IMR-90 (cell line): ENCODE results near the gene TAF4B. TPM values are rescaled to one million over a fixed set of nuclear protein-coding genes. Genes with fewer than 3 reads are reported as not detected.

ENCODE experiments used
- ATAC-seq: fragments of 200-7000 bp; cut with Tn5 transposase; 2 replicates; pipeline ENCODE4 v1.9.1; 2020; ENCODE audit warnings: low read depth, mild to moderate bottlenecking, moderate library complexity
- BruUV-seq: library from RNA; stranded (reverse); fragments of 400-500 nt; replicated peaks from 2 replicates; lab custom pipeline; 2021; lab: Mats Ljungman, UMichigan
- CTCF ChIA-PET: fragments of 300-600 bp; formaldehyde crosslinking; extraction: SDS; loops from one replicate; lab custom pipeline; 2021; ENCODE audit warnings: antibody characterized with exemption; lab: Yijun Ruan, JAX
- POLR2A ChIA-PET: fragments of 300-600 bp; sonication (Branson Sonifier 250); formaldehyde crosslinking; loops from one replicate; lab custom pipeline; 2022; ENCODE audit warnings: antibody characterized with exemption; ENCODE audit not compliant: unreplicated experiment; lab: Charles Lee
- DNase-seq: peaks from one replicate; pipeline ENCODE4 v3.0.0; 2013
- H2AFZ ChIP-seq: replicated peaks from 2 replicates; pipeline ENCODE3; 2013; ENCODE audit warnings: low read length, mild to moderate bottlenecking; ENCODE audit not compliant: poor library complexity
- H2AK5ac ChIP-seq: 2 replicates; pipeline ENCODE4 v1.6.1; 2013; ENCODE audit warnings: low read depth, low read length, inconsistent platforms
- H2AK9ac ChIP-seq: replicated peaks from 2 replicates; pipeline ENCODE3; 2013; ENCODE audit warnings: mild to moderate bottlenecking, low read depth, low read length, moderate library complexity; ENCODE audit not compliant: poor library complexity
- H2BK120ac ChIP-seq: 2 replicates; pipeline ENCODE4 v1.6.1; 2013; ENCODE audit warnings: low read depth, low read length, inconsistent platforms
- H2BK15ac ChIP-seq: 3 replicates; pipeline ENCODE4 v1.6.1; 2013; ENCODE audit warnings: low read depth, low read length, inconsistent platforms
- H2BK20ac ChIP-seq: 2 replicates; pipeline ENCODE4 v1.6.1; 2013; ENCODE audit warnings: low read depth, mild to moderate bottlenecking, inconsistent platforms, low read length, moderate library complexity
- H2BK5ac ChIP-seq: 2 replicates; pipeline ENCODE4 v1.6.1; 2013; ENCODE audit warnings: mild to moderate bottlenecking, low read depth, low read length, inconsistent platforms; ENCODE audit not compliant: poor library complexity, severe bottlenecking
- H3K14ac ChIP-seq: replicated peaks from 2 replicates; pipeline ENCODE4 v1.6.1; 2013; ENCODE audit warnings: low read depth, low read length, inconsistent platforms
- H3K18ac ChIP-seq: 2 replicates; pipeline ENCODE4 v1.6.1; 2013; ENCODE audit warnings: low read depth, low read length, control low read depth
- H3K23ac ChIP-seq: 2 replicates; pipeline ENCODE4 v1.6.1; 2013; ENCODE audit warnings: low read depth, low read length, inconsistent platforms
- H3K27ac ChIP-seq: 2 replicates; pipeline ENCODE4 v1.5.1; 2013; ENCODE audit warnings: mild to moderate bottlenecking, control low read depth, low read length; ENCODE audit not compliant: insufficient read depth
- H3K27me3 ChIP-seq: 2 replicates; pipeline ENCODE4 v1.6.1; 2013; ENCODE audit warnings: low read length; ENCODE audit not compliant: control insufficient read depth, insufficient read depth
- H3K36me3 ChIP-seq: 2 replicates; pipeline ENCODE4 v1.6.1; 2013; ENCODE audit warnings: low read length, mixed read lengths; ENCODE audit not compliant: control insufficient read depth, insufficient read depth
- H3K4ac ChIP-seq: 2 replicates; pipeline ENCODE4 v1.6.1; 2013; ENCODE audit warnings: low read depth, low read length, inconsistent platforms
- H3K4me1 ChIP-seq: 2 replicates; pipeline ENCODE4 v1.6.1; 2013; ENCODE audit warnings: low read length, mixed read lengths; ENCODE audit not compliant: control insufficient read depth, insufficient read depth
- H3K4me2 ChIP-seq: 2 replicates; pipeline ENCODE4 v1.6.1; 2013; ENCODE audit warnings: low read depth, mild to moderate bottlenecking, control low read depth, low read length, moderate library complexity
- H3K4me3 ChIP-seq: 2 replicates; pipeline ENCODE4 v1.5.1; 2013; ENCODE audit warnings: low read depth, mild to moderate bottlenecking, control low read depth, low read length, moderate library complexity; ENCODE audit not compliant: insufficient read depth
- H3K56ac ChIP-seq: 2 replicates; pipeline ENCODE4 v1.6.1; 2013; ENCODE audit warnings: low read length, inconsistent platforms; ENCODE audit not compliant: insufficient read depth; ENCODE audit errors: extremely low read depth
- H3K79me1 ChIP-seq, 2 experiments: 2 replicates each; pipeline ENCODE4 v1.6.1; 2013; ENCODE audit warnings: low read length in 2 of 2, inconsistent platforms in 1 of 2, low read depth in 1 of 2
- H3K9ac ChIP-seq: 2 replicates; pipeline ENCODE4 v1.6.1; 2013; ENCODE audit warnings: low read depth, low read length, control low read depth
- H3K9me1 ChIP-seq: 2 replicates; pipeline ENCODE4 v1.6.1; 2013; ENCODE audit warnings: low read length, inconsistent platforms; ENCODE audit not compliant: insufficient read depth
- H3K9me3 ChIP-seq: 2 replicates; pipeline ENCODE4 v1.6.1; 2013; ENCODE audit warnings: low read length; ENCODE audit not compliant: control insufficient read depth, insufficient read depth
- H4K20me1 ChIP-seq: 2 replicates; pipeline ENCODE4 v1.6.1; 2013; ENCODE audit warnings: low read length, inconsistent platforms; ENCODE audit not compliant: insufficient read depth
- H4K5ac ChIP-seq: 2 replicates; pipeline ENCODE4 v1.6.1; 2013; ENCODE audit warnings: mild to moderate bottlenecking, low read depth, low read length, control low read depth
- H4K8ac ChIP-seq, 2 experiments: 2 replicates each; pipeline ENCODE4 v1.6.1; 2013; ENCODE audit warnings: low read depth in 2 of 2, low read length in 2 of 2, control low read depth in 1 of 2, inconsistent platforms in 1 of 2
- H4K91ac ChIP-seq: 2 replicates; pipeline ENCODE4 v1.6.1; 2013; ENCODE audit warnings: low read depth, low read length, inconsistent platforms; ENCODE audit not compliant: insufficient read depth
- BHLHE40 ChIP-seq: fragments of 150-350 bp; IDR thresholded peaks from 2 replicates; pipeline ENCODE4 v1.6.1; 2016; ENCODE audit warnings: mild to moderate bottlenecking, low read depth, low read length
- CEBPB ChIP-seq: IDR thresholded peaks from 2 replicates; pipeline ENCODE4 v1.6.1; 2012; ENCODE audit warnings: low read depth, low read length, improper control_type of control experiment
- CHD1 ChIP-seq: IDR thresholded peaks from 2 replicates; pipeline ENCODE4 v1.6.1; 2012; ENCODE audit warnings: low read depth, low read length, improper control_type of control experiment
- CTCF ChIP-seq: conservative IDR thresholded peaks from 2 replicates; pipeline ENCODE4 v1.5.1; 2012; ENCODE audit warnings: mild to moderate bottlenecking, low read depth, low read length, improper control_type of control experiment
- FOS ChIP-seq: fragments of 150-350 bp; IDR thresholded peaks from 2 replicates; pipeline ENCODE4 v1.6.1; 2016; ENCODE audit warnings: low read depth, low read length
- MAFK ChIP-seq: IDR thresholded peaks from 2 replicates; pipeline ENCODE4 v1.6.1; 2012; ENCODE audit warnings: low read depth, low read length, improper control_type of control experiment
- MAZ ChIP-seq: IDR thresholded peaks from 2 replicates; pipeline ENCODE4 v1.6.1; 2012; ENCODE audit warnings: low read depth, mild to moderate bottlenecking, low read length, improper control_type of control experiment, moderate library complexity, borderline replicate concordance
- MXI1 ChIP-seq: IDR thresholded peaks from 2 replicates; pipeline ENCODE4 v1.6.1; 2012; ENCODE audit warnings: low read depth, mild to moderate bottlenecking, low read length, moderate library complexity, borderline replicate concordance
- NFE2L2 ChIP-seq: fragments of 150-350 bp; IDR thresholded peaks from 2 replicates; pipeline ENCODE4 v1.6.1; 2016; ENCODE audit warnings: low read depth, mild to moderate bottlenecking, low read length
- POLR2A ChIP-seq: IDR thresholded peaks from 2 replicates; pipeline ENCODE4 v1.6.1; 2012; ENCODE audit warnings: mild to moderate bottlenecking, low read depth, low read length
- RAD21 ChIP-seq: IDR thresholded peaks from 2 replicates; pipeline ENCODE4 v1.6.1; 2012; ENCODE audit warnings: low read length, improper control_type of control experiment
- RCOR1 ChIP-seq: IDR thresholded peaks from 2 replicates; pipeline ENCODE4 v1.6.1; 2012; ENCODE audit warnings: mild to moderate bottlenecking, low read length, improper control_type of control experiment; ENCODE audit not compliant: insufficient replicate concordance
- RFX5 ChIP-seq: IDR thresholded peaks from 2 replicates; pipeline ENCODE4 v1.8.0; 2012; ENCODE audit warnings: low read depth, mild to moderate bottlenecking, low read length, moderate library complexity
- SMC3 ChIP-seq: fragments of 150-350 bp; IDR thresholded peaks from 2 replicates; pipeline ENCODE4 v1.6.1; 2016; ENCODE audit warnings: low read depth, mild to moderate bottlenecking, antibody characterized with exemption, low read length, moderate library complexity
- USF2 ChIP-seq: fragments of 150-350 bp; IDR thresholded peaks from 2 replicates; pipeline ENCODE4 v1.6.1; 2017; ENCODE audit warnings: mild to moderate bottlenecking, antibody characterized with exemption, low read length, low read depth
- WGBS, 2 experiments: methylation state at CpG; one replicate each; pipeline versions ENCODE4 v1.1.5 to v1.1.7; 2013; ENCODE audit warnings: missing lambda C conversion rate in 2 of 2; ENCODE audit not compliant: insufficient read length in 1 of 2; ENCODE audit errors: extremely low coverage in 2 of 2; 5-methylcytosine and 5-hydroxymethylcytosine counted together
- dilution Hi-C: fragments of 300-500 bp; cut with HindIII; formaldehyde crosslinking; loops from one replicate; pipeline ENCODE4 v1.14.3; 2018; ENCODE audit warnings: low sequenced_read_pairs; ENCODE audit not compliant: unreplicated experiment
- in situ Hi-C: fragments of 300-500 bp; cut with MboI; formaldehyde crosslinking; loops from 3 replicates; pipeline ENCODE4 v1.14.3; 2019; ENCODE audit warnings: low sequenced_read_pairs, inconsistent platforms, mixed read lengths
- intact Hi-C: fragments of 100-400 bp; cut with micrococcal nuclease; formaldehyde crosslinking; loops from 2 replicates; pipeline ENCODE4 v1.10.0; 2022
- polyA plus RNA-seq, 3 experiments: library from polyadenylated mRNA; depleted of rRNA; stranded (reverse); fragments of >200 nt; gene quantifications; 2 replicates each; pipeline ENCODE4 v1.2.3, GENCODE V29; 2012; ENCODE audit warnings: low replicate concordance in 1 of 3
- total RNA-seq: library from RNA; depleted of rRNA; stranded (reverse); fragments of >200 nt; gene quantifications from 2 replicates; pipeline ENCODE4 v1.2.3, GENCODE V29; 2012

The TAF4B gene
- total and polyA plus RNA-seq, 2 of the 4 experiments (the other 2 are of a cell fraction), result 0.38 to 1.1 TPM

- no peak overlapping the region for H2BK5ac ChIP-seq
- no peak overlapping the region for H2AK9ac ChIP-seq
- no peak for DNase-seq
- H4K20me1 ChIP-seq, result no peaks in the 10 kb centered on the region
- H3K9ac ChIP-seq, result no peak overlapping the region
- H3K9me1 ChIP-seq, result no peaks in the 10 kb centered on the region
- H3K4me3 ChIP-seq, result no peak overlapping the region
- in situ Hi-C loops, result no loop called here
- no peak overlapping the region for H3K18ac ChIP-seq
- no peaks in the 10 kb centered on the region for H3K36me3 ChIP-seq
- H2AFZ ChIP-seq, result no peak overlapping the region
- TF ChIP-seq MAFK, result no peak
- no peak for TF ChIP-seq CTCF
- TF ChIP-seq RAD21, result no peak
- TF ChIP-seq BHLHE40, result no peak
- TF ChIP-seq MAZ, result no peak
- TF ChIP-seq RFX5, result no peak
- no peak for TF ChIP-seq CEBPB
- TF ChIP-seq POLR2A, result no peak
- no peak for TF ChIP-seq CHD1
- TF ChIP-seq RCOR1, result no peak
- no peak for TF ChIP-seq FOS
- TF ChIP-seq NFE2L2, result no peak
- TF ChIP-seq SMC3, result no peak
- TF ChIP-seq USF2, result no peak
- TF ChIP-seq MXI1, result no peak
- dilution Hi-C loops, result no loop called here
- no peak overlapping the region for H2BK120ac ChIP-seq
- H4K91ac ChIP-seq, result no peak overlapping the region
- no peaks in the 10 kb centered on the region for H3K9me3 ChIP-seq
- H3K56ac ChIP-seq, result no peak overlapping the region
- H3K4me2 ChIP-seq, result no peak overlapping the region
- H4K8ac ChIP-seq, result no peak overlapping the region
- H3K14ac ChIP-seq, result no peak overlapping the region
- POLR2A ChIA-PET, result no interaction called here
- H2AK5ac ChIP-seq, result no peak overlapping the region
- H3K4ac ChIP-seq, result no peak overlapping the region
- intact Hi-C loops, result no loop called here
- CTCF ChIA-PET, result no interaction called here
- no peaks in the 10 kb centered on the region for H3K79me1 ChIP-seq
- no TSS peak for BruUV-seq
- no peak overlapping the region for H3K27ac ChIP-seq
- H2BK20ac ChIP-seq, result no peak overlapping the region
- no peak overlapping the region for H4K5ac ChIP-seq
- no peak overlapping the region for H2BK15ac ChIP-seq
- no peak overlapping the region for H3K23ac ChIP-seq
- no peaks in the 10 kb centered on the region for H3K27me3 ChIP-seq
- no peaks in the 10 kb centered on the region for H3K4me1 ChIP-seq
- no peak for ATAC-seq
- WGBS, 2 experiments, result 83% methylated on average over 3 of the region's 14 CpGs; no CpG with 5 or more reads in 1 of the 2 experiments
These were observed 45.8 kb downstream of the TAF4B start for GRCh38 chr18:26271917-26272549.
